Ectodermal cell (in vitro differentiated cells): ENCODE results near the gene ITPR2. TPM values are rescaled to one million over a fixed set of nuclear protein-coding genes. Genes with fewer than 3 reads are reported as not detected.

Source experiments
- H3K27ac ChIP-seq: 2 replicates; pipeline ENCODE4 v1.7.0; 2013; ENCODE audit warnings: mild to moderate bottlenecking, low read depth, low read length; ENCODE audit not compliant: insufficient read depth, poor library complexity, severe bottlenecking
- H3K27me3 ChIP-seq: 2 replicates; pipeline ENCODE4 v1.7.0; 2013; ENCODE audit warnings: mild to moderate bottlenecking, low read length; ENCODE audit not compliant: insufficient read depth, control insufficient read depth, poor library complexity, severe bottlenecking
- H3K36me3 ChIP-seq: one replicate; pipeline ENCODE4 v1.7.0; 2013; ENCODE audit warnings: low read length; ENCODE audit not compliant: control insufficient read depth, insufficient read depth
- H3K4me1 ChIP-seq: one replicate; pipeline ENCODE4 v1.7.0; 2013; ENCODE audit warnings: low read length; ENCODE audit not compliant: control insufficient read depth, insufficient read depth
- H3K4me3 ChIP-seq: 2 replicates; pipeline ENCODE4 v1.7.0; 2013; ENCODE audit warnings: low read depth, low read length, control low read depth; ENCODE audit not compliant: insufficient read depth
- H3K9me3 ChIP-seq: 2 replicates; pipeline ENCODE4 v1.7.0; 2013; ENCODE audit warnings: mild to moderate bottlenecking, low read length, moderate library complexity; ENCODE audit not compliant: control insufficient read depth
- WGBS, 2 experiments: methylation state at CpG; one replicate each; pipeline ENCODE4 v1.1.7; 2013; ENCODE audit warnings: missing lambda C conversion rate in 2 of 2; 5-methylcytosine and 5-hydroxymethylcytosine counted together
- polyA plus RNA-seq, 4 experiments: library from polyadenylated mRNA; stranded (reverse); fragments of 50-300 nt; gene quantifications; one replicate each; pipeline ENCODE4 v1.2.3, GENCODE V29; 2013

The ITPR2 gene
- polyA plus RNA-seq (2013, experiment 1 of 4): 2.7 TPM
- 0.46 TPM for polyA plus RNA-seq (2013, experiment 2 of 4)
- polyA plus RNA-seq (2013, experiment 3 of 4): 1.0 TPM
- 0.77 TPM for polyA plus RNA-seq (2013, experiment 4 of 4)

- 0% methylated on average over 92 of the region's 92 CpGs for WGBS, 2 experiments
- Histone ChIP-seq H3K36me3 (no peaks in the 10 kb centered on the region), H3K27ac (no peak within 1 kb of the TSS), H3K4me3 (peak within 1 kb of the TSS; percentile 54), H3K4me1 (peaks cover 11% of the 10 kb centered on the region), H3K27me3 (peaks cover 40% of the 10 kb centered on the region), H3K9me3 (no peaks in the 10 kb centered on the region)
These were observed at the start of gene ITPR2 for GRCh38 chr12:26832822-26833742. Gene ITPR2, minus strand, starts transcription at chr12:26833194. Its CDS starts 413 bp downstream, at chr12:26832781.

GRCh38 chr12:26880625-26881024 is 47.6 kb upstream of the ITPR2 start:
- Histone ChIP-seq H3K27me3 (no peaks in the 10 kb centered on the region), H3K9me3 (no peaks in the 10 kb centered on the region), H3K4me1 (no peaks in the 10 kb centered on the region), H3K36me3 (no peaks in the 10 kb centered on the region), H3K4me3 (no peak overlapping the region), H3K27ac (no peak overlapping the region)
- WGBS, 2 experiments: 63 to 67% methylated on average over 2 of the region's 2 CpGs

- Histone ChIP-seq H3K36me3 (no peaks in the 10 kb centered on the region), H3K27me3 (no peaks in the 10 kb centered on the region), H3K4me3 (no peak overlapping the region), H3K27ac (no peak overlapping the region), H3K9me3 (no peaks in the 10 kb centered on the region), H3K4me1 (no peaks in the 10 kb centered on the region)
- WGBS, 2 experiments: 88 to 95% methylated on average over 6 of the region's 6 CpGs
These were observed 45.7 kb upstream of the ITPR2 start for GRCh38 chr12:26878661-26879119.

GRCh38 chr12:26874501-26875296 is 41.7 kb upstream of the ITPR2 start:
- 90 to 94% methylated on average over 7 of the region's 7 CpGs for WGBS, 2 experiments

GRCh38 chr12:26872625-26873024 is 39.6 kb upstream of the ITPR2 start:
- no peak overlapping the region for H3K4me3 ChIP-seq
- H3K4me1 ChIP-seq: no peaks in the 10 kb centered on the region
- no peak overlapping the region for H3K27ac ChIP-seq
- H3K9me3 ChIP-seq: no peaks in the 10 kb centered on the region
- WGBS, 2 experiments: no CpG with 5 or more reads among the region's 1 CpG
- H3K36me3 ChIP-seq: no peaks in the 10 kb centered on the region
- H3K27me3 ChIP-seq: no peaks in the 10 kb centered on the region

More at GRCh38 chr12:26874501-26875296, 41.7 kb upstream of the ITPR2 start:
- Histone ChIP-seq H3K4me3 (no peak overlapping the region), H3K36me3 (no peaks in the 10 kb centered on the region), H3K4me1 (no peaks in the 10 kb centered on the region), H3K9me3 (no peaks in the 10 kb centered on the region), H3K27me3 (no peaks in the 10 kb centered on the region), H3K27ac (no peak overlapping the region)

GRCh38 chr12:26871985-26872384 is 39.0 kb upstream of the ITPR2 start:
- H3K27me3 ChIP-seq: no peaks in the 10 kb centered on the region
- H3K4me3 ChIP-seq: no peak overlapping the region
- H3K4me1 ChIP-seq: no peaks in the 10 kb centered on the region
- H3K9me3 ChIP-seq: no peaks in the 10 kb centered on the region
- WGBS, 2 experiments: 100% methylated on average over 1 of the region's 2 CpGs; no CpG with 5 or more reads in 1 of the 2 experiments
- no peak overlapping the region for H3K27ac ChIP-seq
- H3K36me3 ChIP-seq: no peaks in the 10 kb centered on the region

- H3K36me3 ChIP-seq: no peaks in the 10 kb centered on the region
- no peaks in the 10 kb centered on the region for H3K9me3 ChIP-seq
- H3K4me3 ChIP-seq: no peak overlapping the region
- 91 to 92% methylated on average over 10 to 11 of the region's 11 CpGs for WGBS, 2 experiments
- no peak overlapping the region for H3K27ac ChIP-seq
- no peaks in the 10 kb centered on the region for H3K4me1 ChIP-seq
- no peaks in the 10 kb centered on the region for H3K27me3 ChIP-seq
These were observed 37.8 kb upstream of the ITPR2 start for GRCh38 chr12:26870491-26871419.

- WGBS, 2 experiments: 81 to 84% methylated on average over 6 of the region's 6 CpGs
- H3K27ac ChIP-seq: no peak overlapping the region
These were observed 37.0 kb upstream of the ITPR2 start for GRCh38 chr12:26869908-26870459.

GRCh38 chr12:26869104-26869494 is 36.1 kb upstream of the ITPR2 start:
- H3K36me3 ChIP-seq: no peaks in the 10 kb centered on the region
- no peaks in the 10 kb centered on the region for H3K27me3 ChIP-seq
- no peak overlapping the region for H3K27ac ChIP-seq
- no peak overlapping the region for H3K4me3 ChIP-seq
- no peaks in the 10 kb centered on the region for H3K9me3 ChIP-seq
- H3K4me1 ChIP-seq: no peaks in the 10 kb centered on the region
- 92 to 94% methylated on average over 6 of the region's 6 CpGs for WGBS, 2 experiments

More at GRCh38 chr12:26869908-26870459, 37.0 kb upstream of the ITPR2 start:
- Histone ChIP-seq H3K9me3 (no peaks in the 10 kb centered on the region), H3K4me3 (no peak overlapping the region), H3K27me3 (no peaks in the 10 kb centered on the region), H3K36me3 (no peaks in the 10 kb centered on the region), H3K4me1 (no peaks in the 10 kb centered on the region)
